8988T (cell line): ENCODE data around the gene UBTD2.

ENCODE experiments used
- DNase-seq: peaks from one replicate; pipeline ENCODE4 v3.0.0; 2011

UBTD2 gene

DNA sequence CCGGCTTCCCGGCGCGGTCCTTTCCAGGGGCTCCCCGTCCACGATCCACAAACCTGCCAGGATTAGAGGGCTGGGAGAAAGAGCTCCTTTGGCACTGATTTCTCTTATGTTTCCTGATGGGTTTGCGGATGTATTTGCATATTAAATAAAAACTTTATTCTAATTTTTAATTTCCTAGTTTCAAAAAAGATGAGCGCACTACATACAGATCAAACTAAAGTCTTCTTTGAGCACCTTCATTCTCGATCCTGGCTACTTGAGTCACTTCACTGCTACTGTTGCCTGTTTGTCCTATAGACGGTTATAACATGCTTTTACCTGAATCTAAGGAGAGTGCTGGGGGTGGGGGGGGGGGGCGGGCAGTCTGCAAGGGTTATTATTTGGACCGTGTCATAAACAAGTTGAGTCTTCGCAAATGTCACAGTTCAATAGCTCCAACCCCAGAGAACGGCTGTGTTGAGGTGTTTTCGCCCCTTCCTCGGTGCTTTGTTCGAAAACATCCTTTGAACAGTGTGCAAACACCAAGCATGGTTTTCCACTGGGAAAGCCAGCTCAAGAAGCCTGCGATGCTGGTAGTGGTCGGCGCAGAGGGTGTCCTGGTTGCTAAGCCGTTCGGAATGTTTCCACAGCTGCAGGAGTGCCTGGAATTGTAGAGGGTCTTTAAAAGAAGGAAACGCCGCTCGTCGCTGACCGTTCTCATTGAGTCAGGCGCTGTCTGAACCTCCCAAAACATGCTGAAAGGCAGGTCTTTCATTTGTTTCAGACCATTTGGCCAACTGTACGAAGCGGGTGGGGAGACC lies 94.5 kb downstream of the UBTD2 start:
- no peak for DNase-seq

DNA sequence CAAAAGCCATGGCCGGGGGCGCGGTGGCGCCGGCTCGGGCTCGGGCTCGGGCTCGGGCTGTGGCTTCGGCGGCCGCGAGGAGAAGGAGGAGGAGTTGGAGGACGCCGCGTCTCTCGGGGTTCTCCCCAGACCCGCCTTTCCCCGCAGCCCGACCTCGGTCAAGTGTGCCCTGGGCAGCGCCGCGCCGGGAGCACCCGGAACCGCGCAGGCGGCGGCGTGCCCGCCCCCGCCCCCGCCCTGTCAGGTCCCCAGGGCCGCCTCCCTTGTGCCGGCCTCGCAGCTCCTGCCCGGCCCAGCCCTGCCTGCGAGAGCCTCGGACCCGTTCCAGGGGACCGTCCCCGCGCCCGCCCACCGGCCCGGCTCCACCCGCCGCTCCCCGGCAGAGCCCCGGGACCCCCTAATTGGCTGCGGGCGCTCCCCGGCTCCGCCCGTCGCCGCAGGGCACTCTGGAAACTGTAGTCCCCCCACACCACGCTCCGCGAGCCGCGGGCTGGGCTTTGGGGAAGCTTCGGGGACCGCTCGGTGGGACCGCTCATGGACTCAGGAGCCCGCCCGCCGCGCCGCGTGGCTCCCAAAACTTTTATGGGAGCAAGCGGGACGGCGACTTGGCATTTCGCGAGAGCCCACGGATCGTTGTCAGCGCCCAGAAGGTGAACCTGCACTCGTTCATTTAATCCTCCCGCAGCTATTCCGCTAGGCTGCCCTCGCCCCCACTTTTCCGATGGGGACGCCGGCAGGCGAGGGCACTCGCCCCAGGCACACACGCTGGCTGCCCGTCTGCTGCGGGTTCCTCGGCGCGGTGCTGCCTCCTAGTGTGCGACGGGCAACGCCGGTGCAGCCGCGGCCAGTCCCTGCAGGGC lies 95.3 kb downstream of the UBTD2 start, which contains the start of gene STK10:
STK10 (minus strand) TSS at position 192 of the 860 bp plus-strand sequence; CDS start at position 10, 182 bp downstream.
- peak; percentile 97 for DNase-seq

DNA sequence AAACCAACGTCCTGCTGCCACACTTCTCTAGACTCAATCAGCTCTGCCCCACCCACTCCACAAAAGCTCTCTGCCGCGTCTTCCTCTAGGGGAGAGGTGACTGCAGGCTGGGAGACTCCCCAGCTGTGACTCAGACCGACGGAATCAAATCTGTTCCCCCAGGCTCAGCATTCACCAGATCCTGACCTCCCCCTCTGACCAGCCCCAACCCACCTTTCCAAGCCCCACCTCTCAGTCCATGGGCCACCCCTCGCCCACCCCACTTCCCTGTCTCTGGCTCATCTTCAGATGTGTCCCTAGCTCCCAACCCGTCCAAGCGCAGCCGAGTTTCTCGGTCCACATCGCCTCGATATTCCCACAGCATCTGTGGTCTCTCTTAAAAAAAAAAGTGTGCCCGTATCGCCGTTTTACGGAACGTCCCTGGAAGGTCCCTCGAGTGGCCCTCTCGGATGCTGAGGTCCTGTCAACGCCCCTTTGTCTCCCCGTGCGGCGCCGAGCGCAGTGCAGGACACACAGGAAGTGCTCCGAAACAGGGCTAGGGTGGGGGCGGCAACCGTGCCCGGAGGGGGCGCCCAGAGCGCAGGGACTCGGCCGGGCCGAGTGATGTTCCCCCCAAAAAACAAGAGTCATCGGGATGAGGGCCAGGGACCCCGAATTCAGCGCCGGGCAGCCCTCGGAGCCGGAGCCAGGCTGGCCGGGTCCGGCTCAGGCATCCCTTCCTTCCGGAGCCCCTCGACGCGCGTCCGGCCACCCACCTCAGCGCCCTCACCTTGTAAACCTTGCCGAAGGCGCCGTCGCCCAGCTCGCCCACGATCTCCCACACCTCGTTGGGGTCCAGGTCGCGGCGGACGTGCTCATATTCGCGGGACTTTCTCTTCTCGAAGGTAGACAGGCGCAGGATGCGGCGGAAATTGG lies 96.2 kb downstream of the UBTD2 start:
- DNase-seq, result peak; percentile 65

DNA sequence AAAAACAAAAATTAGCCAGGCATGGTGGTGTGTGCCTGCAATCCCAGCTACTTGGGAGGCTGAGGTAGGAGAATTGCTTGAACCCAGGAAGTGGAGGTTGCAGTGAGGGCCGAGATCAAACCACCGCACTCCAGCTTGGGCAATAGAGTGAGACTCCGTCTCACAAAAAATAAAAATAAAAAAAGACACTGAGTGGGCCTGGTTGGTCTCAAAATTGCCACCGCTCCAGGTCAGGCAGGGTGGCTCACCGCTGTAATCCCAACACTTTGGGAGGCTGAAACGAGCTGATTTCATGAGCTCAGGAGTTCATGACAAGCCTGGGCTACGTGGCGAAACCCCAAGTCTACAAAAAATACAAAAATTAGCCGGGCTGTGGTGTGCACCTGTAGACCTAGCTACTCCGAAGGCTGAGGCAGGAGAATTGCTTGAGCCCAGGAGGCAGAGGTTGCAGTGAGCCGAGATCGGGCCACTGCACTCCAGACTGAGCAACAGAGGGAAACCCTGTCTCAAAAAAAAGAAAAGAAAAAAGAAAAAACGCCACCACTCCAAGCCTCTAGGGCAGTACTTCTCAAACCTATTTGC lies 97.4 kb downstream of the UBTD2 start:
- no peak for DNase-seq

DNA sequence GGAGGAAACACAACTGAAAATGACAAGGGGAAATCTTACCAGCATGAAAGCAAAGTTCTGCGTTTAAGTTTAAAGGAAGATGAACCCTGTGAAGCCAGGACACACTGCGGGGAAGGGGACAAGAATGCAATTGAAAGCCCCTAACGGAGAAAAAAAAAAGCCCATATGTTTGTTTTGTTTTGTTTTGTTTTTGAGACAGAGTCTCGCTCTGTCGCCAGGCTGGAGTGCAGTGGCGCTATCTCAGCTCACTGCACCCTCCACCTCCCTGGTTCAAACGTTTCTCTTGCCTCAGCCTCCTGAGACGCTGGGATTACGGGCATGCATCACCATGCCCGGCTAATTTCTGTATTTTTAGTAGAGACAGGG lies 98.5 kb downstream of the UBTD2 start:
- no peak for DNase-seq

DNA sequence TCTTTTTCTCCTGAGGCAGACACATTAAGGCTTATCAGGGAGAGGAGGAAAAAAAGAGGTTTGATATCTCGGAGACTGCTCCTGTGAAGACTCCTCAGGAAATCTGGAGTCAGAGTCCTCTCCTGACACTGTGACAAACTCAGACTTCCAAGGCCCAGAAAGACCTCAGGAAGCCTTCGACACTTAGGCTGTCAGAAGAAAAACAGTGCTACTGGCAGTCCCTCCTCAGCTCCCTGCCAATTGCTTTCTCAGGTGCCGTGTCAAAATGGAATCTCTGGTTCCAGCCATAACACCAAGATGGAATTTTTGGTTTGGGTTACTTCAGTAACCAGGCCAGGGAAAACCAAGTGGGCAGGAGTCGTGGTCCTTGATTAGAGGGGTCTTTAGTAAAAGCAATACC lies 99.7 kb downstream of the UBTD2 start:
- no peak for DNase-seq

DNA sequence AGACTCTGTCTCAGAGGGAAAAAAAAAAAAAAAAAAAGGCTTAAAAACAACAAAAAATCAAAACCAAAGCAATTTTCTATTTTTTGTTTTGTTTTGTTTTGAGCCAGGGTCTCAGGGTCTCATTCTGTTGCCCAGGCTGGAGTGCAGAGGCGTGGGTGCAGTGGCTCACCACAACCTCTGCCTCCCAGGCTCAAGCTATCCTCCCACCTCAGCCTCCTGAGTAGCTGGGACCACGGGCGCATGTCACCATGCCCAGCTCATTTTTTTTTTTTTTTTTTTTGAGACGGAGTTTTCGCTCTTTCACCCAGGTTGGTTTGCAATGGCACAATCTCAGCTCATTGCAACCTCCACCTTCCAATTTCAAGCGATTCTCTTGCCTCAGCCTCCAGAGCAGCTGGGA lies 101.3 kb downstream of the UBTD2 start:
- no peak for DNase-seq

DNA sequence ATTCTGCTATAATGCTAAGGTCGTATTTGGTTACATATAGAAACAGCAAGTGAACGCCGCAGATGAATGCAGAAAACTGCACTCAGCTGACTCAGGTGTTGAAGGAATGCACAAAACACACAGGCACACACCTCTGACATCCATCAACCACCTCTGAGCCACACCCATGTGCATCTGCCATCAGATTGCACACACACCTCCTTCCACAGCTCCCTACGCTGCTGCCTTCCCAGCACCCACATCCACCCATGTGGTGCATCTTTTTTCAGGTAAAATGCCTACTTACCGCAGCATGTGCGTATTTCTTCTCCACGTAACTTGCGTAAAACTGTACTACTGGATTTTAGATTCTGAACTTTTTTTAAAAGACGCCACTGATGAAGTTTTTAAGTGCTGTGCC lies 102.6 kb downstream of the UBTD2 start:
- no peak for DNase-seq

DNA sequence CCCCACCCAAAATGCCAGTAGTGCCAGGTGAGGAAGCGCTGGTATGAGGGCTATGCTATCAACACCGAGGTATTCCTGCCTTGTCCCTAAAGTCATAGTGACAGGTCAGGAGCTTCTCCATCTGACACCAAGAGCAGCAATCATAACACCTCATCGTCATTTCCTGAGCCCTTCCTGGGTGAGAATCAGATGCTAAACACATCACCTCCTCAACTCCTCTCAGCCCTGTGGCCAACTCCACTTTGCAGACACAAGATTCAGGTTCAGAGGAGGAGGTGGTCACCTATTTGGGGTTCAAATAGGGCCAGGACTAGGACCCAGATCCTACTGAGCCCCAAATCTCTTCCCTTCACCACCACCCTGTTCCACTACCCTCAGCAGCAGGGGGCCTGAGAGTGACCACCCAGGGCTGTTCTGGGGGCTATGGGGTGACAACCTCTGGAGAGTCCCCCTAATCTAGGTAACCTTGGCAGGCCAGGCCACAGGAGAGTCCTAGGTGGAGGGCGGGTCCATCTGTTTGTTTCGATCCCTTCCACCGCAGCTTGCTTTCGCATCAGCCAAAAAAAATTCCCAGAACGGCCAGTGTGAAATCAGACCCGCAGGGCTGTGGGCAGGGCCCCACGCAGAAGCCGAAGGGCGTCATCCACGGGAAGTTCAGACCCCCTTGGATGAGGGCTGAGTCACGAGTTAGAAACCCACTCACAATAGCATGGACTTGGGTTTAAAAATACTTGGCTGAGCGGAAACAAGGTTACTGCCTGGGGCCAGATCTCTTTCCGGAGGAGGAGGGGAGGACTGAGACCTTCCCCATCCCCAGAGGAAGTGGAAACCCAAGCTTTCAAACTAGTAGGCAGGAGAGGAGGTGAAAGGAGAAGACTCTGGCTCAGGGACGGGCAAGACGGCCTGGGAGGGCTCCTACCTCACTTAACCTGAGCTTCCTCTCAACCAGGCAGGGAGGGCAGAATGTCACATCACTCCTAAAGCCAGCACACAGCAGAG lies 104.3 kb downstream of the UBTD2 start:
- no peak for DNase-seq

DNA sequence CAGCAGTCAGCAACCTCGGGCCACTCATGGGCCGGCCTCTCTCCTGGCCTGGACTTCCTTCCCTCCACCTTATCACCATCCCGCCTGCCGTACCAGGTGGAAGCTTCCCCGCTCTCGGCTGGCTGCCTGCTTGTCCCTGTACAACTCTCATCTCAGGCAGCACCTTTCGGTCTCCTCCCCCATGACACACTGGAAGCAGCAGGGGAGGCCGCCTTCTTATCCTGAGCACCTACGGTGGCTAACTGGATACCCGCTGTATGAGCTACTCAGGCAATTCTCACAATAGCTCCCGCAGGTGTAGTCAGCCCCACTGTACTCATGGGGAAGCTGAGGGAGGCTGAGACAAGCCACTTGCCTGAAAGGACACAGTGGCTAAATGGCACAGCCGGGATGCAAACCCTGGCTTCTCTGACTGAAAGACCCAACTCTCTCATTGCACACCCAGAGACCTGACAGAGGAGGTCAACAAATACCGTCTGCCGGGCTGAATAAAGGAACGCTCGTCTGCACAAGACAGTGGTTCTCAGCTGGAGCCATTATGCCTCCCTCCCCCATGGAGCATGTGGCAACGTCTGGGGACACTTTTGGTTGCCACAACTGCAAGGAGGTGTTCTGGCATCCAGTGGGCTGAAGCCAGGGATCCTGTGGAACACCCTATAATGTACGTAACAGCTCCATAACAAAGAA lies 105.1 kb downstream of the UBTD2 start:
- no peak for DNase-seq

DNA sequence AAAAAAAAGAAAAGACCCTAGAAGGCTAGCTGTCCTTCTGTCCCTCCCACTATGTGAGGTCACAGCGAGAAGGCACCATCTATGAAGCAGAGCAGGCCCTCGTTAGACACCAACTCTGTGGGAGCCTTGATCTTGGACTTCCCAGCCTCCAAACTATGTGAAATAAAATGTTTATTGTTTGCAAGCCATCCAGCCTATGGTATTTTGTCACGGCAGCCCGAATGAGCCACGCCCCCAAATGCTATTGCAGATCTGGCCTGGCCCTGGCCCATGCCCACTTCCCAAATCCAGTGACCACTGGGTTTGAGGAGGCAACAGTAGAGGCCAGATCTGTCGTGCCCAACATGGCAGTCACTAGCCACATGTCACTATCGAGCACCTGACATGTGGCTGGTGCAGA lies 106.4 kb downstream of the UBTD2 start:
- no peak for DNase-seq

DNA sequence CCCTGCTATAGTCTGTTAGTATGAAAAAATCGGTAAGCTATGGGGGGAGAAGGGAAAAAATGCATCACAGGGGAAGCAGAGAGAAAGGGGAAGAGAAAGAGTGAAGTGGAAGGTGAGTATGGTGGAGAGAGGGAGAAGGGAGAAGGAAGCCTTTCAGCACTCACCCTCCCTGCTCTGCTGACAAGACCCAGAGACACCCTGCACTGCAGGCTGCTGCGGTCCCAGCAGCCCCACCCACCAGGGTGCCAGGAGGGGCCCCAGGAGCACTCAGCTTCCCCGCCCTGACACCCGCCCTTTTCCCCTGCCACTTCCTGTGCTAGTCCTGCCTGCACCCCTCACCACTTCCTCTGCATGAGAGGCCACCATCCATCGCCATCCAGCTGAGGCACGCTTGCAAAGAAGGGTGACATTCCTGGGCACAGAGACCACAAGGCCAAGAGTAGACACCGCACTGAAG lies 108.3 kb downstream of the UBTD2 start:
- no peak for DNase-seq

DNA sequence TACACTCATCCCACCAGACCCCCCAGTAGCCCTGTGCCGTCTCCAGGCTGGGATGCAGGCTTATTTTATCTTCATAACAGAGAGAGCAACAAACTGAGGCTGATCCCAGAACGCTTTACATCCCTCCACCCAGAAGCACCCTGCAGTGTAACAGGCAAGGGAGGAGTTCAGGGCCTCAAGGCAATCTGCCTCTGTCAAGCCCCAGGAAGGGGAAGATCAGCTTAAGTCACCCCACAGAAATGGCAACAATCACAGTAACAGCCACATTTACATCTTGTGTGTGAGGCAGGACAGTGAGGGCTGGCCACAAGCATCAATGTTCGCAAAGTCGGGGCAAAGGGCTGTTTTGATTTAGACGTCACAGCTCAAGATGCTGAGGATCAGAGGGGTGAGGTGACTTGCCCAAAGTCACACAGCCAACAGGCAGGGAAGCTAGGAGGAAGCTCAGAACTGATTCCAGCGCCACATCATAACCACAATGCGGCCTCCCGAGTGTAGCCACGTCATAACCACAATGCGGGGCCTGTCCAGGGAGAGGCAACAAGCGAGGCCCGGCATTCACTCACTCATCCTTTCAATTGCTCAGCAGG lies 109.9 kb downstream of the UBTD2 start:
- no peak for DNase-seq

DNA sequence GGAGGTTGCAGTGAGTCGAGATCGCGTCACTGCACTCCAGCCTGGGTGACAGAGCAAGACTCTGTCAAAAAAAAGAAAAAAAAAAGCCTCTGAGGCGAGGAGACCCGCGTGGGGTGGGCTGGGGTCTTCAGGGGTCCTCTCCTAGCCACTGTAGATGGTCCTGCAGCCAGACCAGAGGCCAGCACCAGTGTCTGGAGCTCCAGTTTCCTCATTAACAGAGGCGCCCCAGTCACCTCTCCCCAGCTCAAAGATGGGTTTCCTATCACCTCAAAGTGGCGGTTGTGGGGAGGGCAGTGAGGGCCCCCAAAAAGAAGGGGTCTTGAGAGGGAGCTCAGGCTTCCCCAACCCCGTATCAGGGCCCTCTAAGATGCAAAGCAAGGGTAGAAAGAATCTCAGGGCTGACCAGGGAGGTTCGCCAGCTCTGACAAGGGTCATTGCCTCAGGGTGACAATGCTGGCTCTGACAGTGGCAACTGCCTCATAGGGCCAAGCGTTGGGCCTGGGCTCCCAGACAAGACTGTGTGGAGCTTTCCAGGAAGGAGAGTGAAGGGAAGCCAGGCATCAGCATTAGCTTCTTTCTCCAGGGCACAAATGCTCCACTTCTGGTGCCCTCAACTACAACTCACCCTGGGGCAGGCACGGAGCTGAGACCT lies 110.5 kb downstream of the UBTD2 start:
- DNase-seq, result no peak

DNA sequence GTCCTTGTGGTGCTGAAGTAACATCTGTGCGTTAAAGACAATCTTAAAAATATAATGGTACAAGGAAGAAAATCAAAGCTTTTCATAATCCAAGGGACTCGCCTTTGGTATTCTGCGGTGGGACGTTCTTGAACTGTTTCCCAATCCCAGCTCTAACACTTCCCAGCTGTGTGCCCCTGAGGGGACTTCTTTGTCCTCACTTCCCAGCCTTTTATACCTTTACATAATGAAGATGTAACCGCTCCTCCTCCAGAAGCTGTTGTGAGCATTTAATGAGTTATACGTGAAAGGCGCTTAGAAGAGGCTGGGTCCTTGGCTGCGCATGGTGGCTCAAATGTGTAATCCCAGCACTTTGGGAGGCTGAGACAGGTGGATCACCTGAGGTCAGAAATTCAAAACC lies 112.4 kb downstream of the UBTD2 start:
- no peak for DNase-seq

DNA sequence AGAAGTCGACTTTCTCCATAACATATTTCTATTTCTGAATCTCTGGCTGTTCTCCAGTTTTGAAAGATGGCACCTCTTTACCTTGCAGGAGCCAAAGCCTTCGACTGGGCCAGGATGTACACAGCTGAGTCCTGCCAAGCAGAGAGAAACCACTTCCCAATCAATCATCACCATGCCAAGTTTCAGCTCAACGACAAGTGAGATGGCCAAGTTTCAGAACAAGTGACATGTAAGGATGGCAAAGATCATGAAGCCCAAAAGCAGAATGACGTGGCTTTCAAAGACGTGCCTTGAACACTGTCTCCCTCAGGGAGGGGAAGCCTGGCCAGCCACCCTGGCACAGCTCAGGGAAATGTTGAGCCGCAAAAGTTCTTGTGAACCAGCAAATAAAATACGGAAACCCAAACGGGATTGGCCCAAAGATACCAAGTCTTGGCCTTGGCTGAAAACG lies 113.3 kb downstream of the UBTD2 start:
- DNase-seq, result no peak

DNA sequence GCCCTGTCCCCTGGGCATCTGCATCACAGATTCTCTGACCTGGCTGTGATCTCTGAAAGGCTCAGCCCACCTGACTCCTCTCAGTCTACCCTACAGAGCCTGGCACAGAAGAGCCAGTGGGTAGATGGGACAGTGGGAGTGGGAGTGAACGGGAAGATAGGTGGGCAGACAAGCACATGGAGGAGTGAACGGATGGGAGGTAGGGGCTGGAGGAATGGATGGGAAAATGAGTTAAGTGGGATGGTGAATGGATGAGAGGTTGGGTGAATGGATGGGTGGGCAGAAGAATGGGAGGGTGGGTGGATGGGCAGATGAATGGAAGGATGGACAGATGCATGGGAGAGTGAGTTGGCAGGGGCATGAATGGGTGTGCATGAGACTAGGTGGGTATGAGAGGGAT lies 114.3 kb downstream of the UBTD2 start:
- DNase-seq, result no peak

DNA sequence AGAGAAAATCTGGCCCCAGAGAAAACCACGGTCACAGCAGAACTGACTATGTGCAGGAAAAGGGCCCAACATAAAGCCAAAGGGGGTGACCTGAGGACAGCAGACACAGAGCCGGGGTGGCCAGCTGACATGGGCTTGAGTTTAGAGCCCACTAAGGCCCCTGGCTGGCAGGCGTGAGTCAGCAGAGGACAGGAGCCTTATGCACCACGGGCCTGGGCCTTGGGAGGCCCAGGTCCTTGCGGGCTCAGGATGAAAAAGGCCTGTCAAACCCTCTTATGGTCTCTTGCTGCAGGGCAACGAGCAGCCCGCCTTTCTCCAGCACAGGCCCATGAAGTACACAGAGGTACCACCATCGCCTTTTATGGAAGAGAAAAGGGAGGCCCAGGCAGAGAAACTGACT lies 115.3 kb downstream of the UBTD2 start:
- no peak for DNase-seq

DNA sequence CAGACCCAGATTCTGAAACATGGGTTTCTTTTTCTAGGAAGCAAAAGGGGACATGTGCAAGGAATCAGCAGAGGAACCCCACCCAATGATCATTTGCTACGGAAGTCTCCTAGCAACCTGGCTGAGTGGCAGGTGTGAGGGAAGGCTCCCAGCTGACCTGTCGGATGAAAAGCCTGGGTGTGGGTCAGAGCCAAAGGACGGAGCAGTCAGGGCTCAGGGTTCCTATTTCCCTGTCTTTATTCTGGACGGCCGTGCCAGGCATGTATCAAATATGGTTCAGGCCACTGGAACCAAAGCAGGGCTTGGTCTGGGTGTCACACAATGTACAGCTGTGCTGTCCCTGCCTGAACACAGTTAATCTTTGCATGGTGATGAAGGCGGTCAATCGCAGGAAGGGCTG lies 115.7 kb downstream of the UBTD2 start:
- DNase-seq, result no peak
